ENCODE measurements around the gene FBP2.
"Not testable (repeated sequence)": the region's sequence is repeated elsewhere in the genome, so short reads cannot be mapped to it uniquely, and the experiment has no call there.

FBP2 gene

GRCh38 chr9:94603259-94604160 is 9.9 kb upstream of the FBP2 start:
- peaks cover 49% of the 10 kb centered on the region for H3K27me3 ChIP-seq (ENCODE audit: control insufficient read depth, insufficient read depth, low read length)
- no peaks in the 10 kb centered on the region for H3K9me3 ChIP-seq (replicated peaks; ENCODE audit: low read length)
- no peaks in the 10 kb centered on the region for H3K4me1 ChIP-seq (ENCODE audit: control insufficient read depth, insufficient read depth, low read length)
- H3K9ac ChIP-seq (ENCODE audit: low read depth, low read length) = no peak overlapping the region
- no peak overlapping the region for H3K4me3 ChIP-seq (ENCODE audit: low read length)
- H3K36me3 ChIP-seq (ENCODE audit: insufficient read depth, low read length) = no peaks in the 10 kb centered on the region
- H3K4me2 ChIP-seq (ENCODE audit: low read length) = no peak overlapping the region

- Histone ChIP-seq H3K27me3 (ENCODE audit: control insufficient read depth, insufficient read depth, low read length) (peaks cover 44% of the 10 kb centered on the region), H3K9me3 (replicated peaks; ENCODE audit: low read length) (no peaks in the 10 kb centered on the region), H3K4me1 (ENCODE audit: control insufficient read depth, insufficient read depth, low read length) (no peaks in the 10 kb centered on the region), H3K4me3 (ENCODE audit: low read length) (no peak overlapping the region), H3K36me3 (ENCODE audit: insufficient read depth, low read length) (no peaks in the 10 kb centered on the region), H3K4me2 (ENCODE audit: low read length) (no peak overlapping the region), H3K9ac (ENCODE audit: low read depth, low read length) (no peak overlapping the region)
Measured at GRCh38 chr9:94602666-94603065, 9.0 kb upstream of the FBP2 start.

- Histone ChIP-seq H3K4me2 (ENCODE audit: low read length) (no peak overlapping the region), H3K9me3 (replicated peaks; ENCODE audit: low read length) (no peaks in the 10 kb centered on the region), H3K36me3 (ENCODE audit: insufficient read depth, low read length) (no peaks in the 10 kb centered on the region), H3K27me3 (ENCODE audit: control insufficient read depth, insufficient read depth, low read length) (peaks cover 36% of the 10 kb centered on the region), H3K4me3 (ENCODE audit: low read length) (no peak overlapping the region), H3K9ac (ENCODE audit: low read depth, low read length) (no peak overlapping the region), H3K4me1 (ENCODE audit: control insufficient read depth, insufficient read depth, low read length) (no peaks in the 10 kb centered on the region)
Measured at GRCh38 chr9:94600715-94601114, 7.1 kb upstream of the FBP2 start.

GRCh38 chr9:94600258-94600657 is 6.6 kb upstream of the FBP2 start:
- Histone ChIP-seq H3K27me3 (ENCODE audit: control insufficient read depth, insufficient read depth, low read length) (peaks cover 36% of the 10 kb centered on the region), H3K9ac (ENCODE audit: low read depth, low read length) (no peak overlapping the region), H3K9me3 (replicated peaks; ENCODE audit: low read length) (no peaks in the 10 kb centered on the region), H3K4me3 (ENCODE audit: low read length) (no peak overlapping the region), H3K4me2 (ENCODE audit: low read length) (no peak overlapping the region), H3K4me1 (ENCODE audit: control insufficient read depth, insufficient read depth, low read length) (no peaks in the 10 kb centered on the region), H3K36me3 (ENCODE audit: insufficient read depth, low read length) (no peaks in the 10 kb centered on the region)

- Histone ChIP-seq H3K4me1 (ENCODE audit: control insufficient read depth, insufficient read depth, low read length) (no peaks in the 10 kb centered on the region), H3K4me3 (ENCODE audit: low read length) (no peak overlapping the region), H3K9ac (ENCODE audit: low read depth, low read length) (no peak overlapping the region), H3K4me2 (ENCODE audit: low read length) (no peak overlapping the region), H3K27me3 (ENCODE audit: control insufficient read depth, insufficient read depth, low read length) (peaks cover 29% of the 10 kb centered on the region), H3K36me3 (ENCODE audit: insufficient read depth, low read length) (no peaks in the 10 kb centered on the region), H3K9me3 (replicated peaks; ENCODE audit: low read length) (no peaks in the 10 kb centered on the region)
Measured at GRCh38 chr9:94599102-94599501, 5.5 kb upstream of the FBP2 start.

- not testable (repeated sequence) for H3K4me2 ChIP-seq (ENCODE audit: low read length); H3K9ac ChIP-seq (ENCODE audit: low read depth, low read length); H3K4me3 ChIP-seq (ENCODE audit: low read length); H3K4me1 ChIP-seq (ENCODE audit: control insufficient read depth, insufficient read depth, low read length); H3K9me3 ChIP-seq (replicated peaks; ENCODE audit: low read length); H3K36me3 ChIP-seq (ENCODE audit: insufficient read depth, low read length)
- peaks cover 41% of the 10 kb centered on the region for H3K27me3 ChIP-seq (ENCODE audit: control insufficient read depth, insufficient read depth, low read length)
Measured at GRCh38 chr9:94592683-94593082, 941 bp downstream of the FBP2 start.

- H3K36me3 ChIP-seq (ENCODE audit: insufficient read depth, low read length) = no peaks in the 10 kb centered on the region
- H3K4me1 ChIP-seq (ENCODE audit: control insufficient read depth, insufficient read depth, low read length) = no peaks in the 10 kb centered on the region
- H3K4me3 ChIP-seq (ENCODE audit: low read length) = no peak overlapping the region
- H3K9me3 ChIP-seq (replicated peaks; ENCODE audit: low read length) = no peaks in the 10 kb centered on the region
- H3K27me3 ChIP-seq (ENCODE audit: control insufficient read depth, insufficient read depth, low read length) = peaks cover 37% of the 10 kb centered on the region
- H3K4me2 ChIP-seq (ENCODE audit: low read length) = no peak overlapping the region
- no peak overlapping the region for H3K9ac ChIP-seq (ENCODE audit: low read depth, low read length)
Measured at GRCh38 chr9:94591876-94592275, 1.7 kb downstream of the FBP2 start.

- not testable (repeated sequence) for H3K9ac ChIP-seq (ENCODE audit: low read depth, low read length); H3K36me3 ChIP-seq (ENCODE audit: insufficient read depth, low read length); H3K4me3 ChIP-seq (ENCODE audit: low read length); H3K4me1 ChIP-seq (ENCODE audit: control insufficient read depth, insufficient read depth, low read length); H3K4me2 ChIP-seq (ENCODE audit: low read length); H3K9me3 ChIP-seq (replicated peaks; ENCODE audit: low read length)
- peaks cover 35% of the 10 kb centered on the region for H3K27me3 ChIP-seq (ENCODE audit: control insufficient read depth, insufficient read depth, low read length)
Measured at GRCh38 chr9:94591046-94591545, 2.5 kb downstream of the FBP2 start.

- H3K4me2 ChIP-seq (ENCODE audit: low read length) = no peak overlapping the region
- H3K9me3 ChIP-seq (replicated peaks; ENCODE audit: low read length) = no peaks in the 10 kb centered on the region
- no peaks in the 10 kb centered on the region for H3K4me1 ChIP-seq (ENCODE audit: control insufficient read depth, insufficient read depth, low read length)
- no peak overlapping the region for H3K4me3 ChIP-seq (ENCODE audit: low read length)
- no peaks in the 10 kb centered on the region for H3K36me3 ChIP-seq (ENCODE audit: insufficient read depth, low read length)
- H3K9ac ChIP-seq (ENCODE audit: low read depth, low read length) = no peak overlapping the region
- peaks cover 33% of the 10 kb centered on the region for H3K27me3 ChIP-seq (ENCODE audit: control insufficient read depth, insufficient read depth, low read length)
Measured at GRCh38 chr9:94588681-94589080, 4.9 kb downstream of the FBP2 start.

- Histone ChIP-seq H3K9ac (ENCODE audit: low read depth, low read length) (no peak overlapping the region), H3K4me2 (ENCODE audit: low read length) (peak overlapping the region; percentile 38), H3K9me3 (replicated peaks; ENCODE audit: low read length) (no peaks in the 10 kb centered on the region), H3K27me3 (ENCODE audit: control insufficient read depth, insufficient read depth, low read length) (peaks cover 19% of the 10 kb centered on the region), H3K4me1 (ENCODE audit: control insufficient read depth, insufficient read depth, low read length) (no peaks in the 10 kb centered on the region), H3K36me3 (ENCODE audit: insufficient read depth, low read length) (no peaks in the 10 kb centered on the region), H3K4me3 (ENCODE audit: low read length) (no peak overlapping the region)
Measured at GRCh38 chr9:94586814-94587213, 6.8 kb downstream of the FBP2 start.

GRCh38 chr9:94586316-94586715 is 7.3 kb downstream of the FBP2 start:
- Histone ChIP-seq H3K27me3 (ENCODE audit: control insufficient read depth, insufficient read depth, low read length) (peaks cover 18% of the 10 kb centered on the region), H3K4me1 (ENCODE audit: control insufficient read depth, insufficient read depth, low read length) (no peaks in the 10 kb centered on the region), H3K36me3 (ENCODE audit: insufficient read depth, low read length) (no peaks in the 10 kb centered on the region), H3K4me3 (ENCODE audit: low read length) (no peak overlapping the region), H3K4me2 (ENCODE audit: low read length) (peak overlapping the region; percentile 38), H3K9me3 (replicated peaks; ENCODE audit: low read length) (no peaks in the 10 kb centered on the region), H3K9ac (ENCODE audit: low read depth, low read length) (no peak overlapping the region)

- H3K4me1 ChIP-seq (ENCODE audit: control insufficient read depth, insufficient read depth, low read length) = no peaks in the 10 kb centered on the region
- H3K36me3 ChIP-seq (ENCODE audit: insufficient read depth, low read length) = no peaks in the 10 kb centered on the region
- no peaks in the 10 kb centered on the region for H3K9me3 ChIP-seq (replicated peaks; ENCODE audit: low read length)
- no peak overlapping the region for H3K4me2 ChIP-seq (ENCODE audit: low read length)
- H3K27me3 ChIP-seq (ENCODE audit: control insufficient read depth, insufficient read depth, low read length) = peaks cover 31% of the 10 kb centered on the region
- H3K9ac ChIP-seq (ENCODE audit: low read depth, low read length) = no peak overlapping the region
- no peak overlapping the region for H3K4me3 ChIP-seq (ENCODE audit: low read length)
Measured at GRCh38 chr9:94584555-94584954, 9.1 kb downstream of the FBP2 start.
